Body of pancreas (tissue), 4 donors: ENCODE data around the gene MYO7B. TPM values are rescaled to one million over a fixed set of nuclear protein-coding genes. Genes with fewer than 3 reads are reported as not detected.
A peak's percentile ranks its signal among the peaks of the same experiment; 100 is the strongest.

Experiments
- ATAC-seq: fragments of 150-250 bp; one replicate; pipeline ENCODE4 v1.9.1; 2016
- DNase-seq, 4 donors: peaks; one replicate each; pipeline ENCODE4 v3.0.0-alpha.2; 2019
- H3K27ac ChIP-seq, 4 donors: fragments of 200-600 bp; sonication (generic); 1 replicate in 3 of 4; 2 replicates in 1 of 4; pipeline versions ENCODE4 v1.5.1 to v1.6.1; 2016 to 2019; ENCODE audit warnings: mild to moderate bottlenecking in 1 of 4, mixed read lengths in 1 of 4, moderate library complexity in 1 of 4
- H3K27me3 ChIP-seq, 2 donors: fragments of 200-600 bp; sonication (generic); one replicate each; pipeline ENCODE4 v1.6.0; 2016; ENCODE audit warnings: mild to moderate bottlenecking in 1 of 2
- H3K36me3 ChIP-seq, 2 donors: fragments of 200-600 bp; sonication (generic); replicated peaks in 1 of 2; 2 replicates each; pipeline ENCODE4 v1.5.1; 2016; ENCODE audit warnings: low read depth in 2 of 2; ENCODE audit not compliant: insufficient read depth in 1 of 2
- H3K4me1 ChIP-seq: fragments of 200-600 bp; sonication (generic); one replicate; pipeline ENCODE4 v1.6.0; 2016
- H3K4me3 ChIP-seq, 2 donors: fragments of 200-600 bp; sonication (generic); 1 replicate in 1 of 2; 2 replicates in 1 of 2; pipeline ENCODE4 v1.5.1; 2016 to 2019
- H3K9me3 ChIP-seq, 3 donors: fragments of 200-600 bp; sonication (generic); 1 replicate in 2 of 3; 2 replicates in 1 of 3; pipeline ENCODE4 v1.5.1; 2016
- CTCF ChIP-seq, 7 experiments: fragments of 450-650 bp in 4 of 7; fragments of 200-600 bp in 3 of 7; sonication (generic) in 3 of 7; IDR thresholded peaks; one replicate each; pipeline ENCODE4 v1.5.1; 2016 to 2019; ENCODE audit warnings: antibody characterized with exemption in 7 of 7
- POLR2A ChIP-seq, 3 donors: fragments of 450-650 bp; IDR thresholded peaks; one replicate each; pipeline ENCODE4 v1.6.1; 2016; ENCODE audit warnings: antibody characterized with exemption in 3 of 3, mild to moderate bottlenecking in 2 of 3
- WGBS, 2 donors: methylation state at CpG; one replicate each; pipeline ENCODE4 v1.1.5; 2017; 5-methylcytosine and 5-hydroxymethylcytosine counted together
- intact Hi-C: fragments of 100-400 bp; cut with DNase I; formaldehyde crosslinking; loops from one replicate; pipeline ENCODE4 v1.15.1; 2023
- total RNA-seq, 2 donors: library from RNA; depleted of rRNA; stranded (reverse); fragments of >200 nt; gene quantifications; one replicate each; pipeline ENCODE4 v1.1.0, GENCODE V29; 2016

Gene MYO7B
- total RNA-seq, 2 donors from 2014 or later = 0.33 to 1.8 TPM

- Histone ChIP-seq H3K27ac (peak overlapping the region in 2 of 4 donors; percentile 43 to 44), H3K9me3 (no peaks in the 10 kb centered on the region), H3K36me3 (no peaks in the 10 kb centered on the region), H3K27me3 (peaks cover 0 to 3% of the 10 kb centered on the region in 2 donors), H3K4me3 (no peak overlapping the region), H3K4me1 (no peaks in the 10 kb centered on the region)
- intact Hi-C loops = no loop called here
- ATAC-seq (no peak), DNase-seq (peak in 1 of 4 donors; percentile 7)
- 84 to 85% methylated on average over 9 to 20 of the region's 20 CpGs for WGBS, 2 donors
- TF ChIP-seq CTCF (IDR thresholded peaks at IDR 0.05) = no peak
- no peak for TF ChIP-seq POLR2A (IDR thresholded peaks at IDR 0.05)
These were observed 123.3 kb downstream of the MYO7B start for GRCh38 chr2:127658641-127659407.

GRCh38 chr2:127659408-127660290, 124.2 kb downstream of the MYO7B start:
- H3K27ac ChIP-seq = peak overlapping the region in 2 of 4 donors; percentile 43 to 44

GRCh38 chr2:127660291-127660578, 124.8 kb downstream of the MYO7B start:
- no peak for TF ChIP-seq CTCF (IDR thresholded peaks at IDR 0.05)
- TF ChIP-seq POLR2A (IDR thresholded peaks at IDR 0.05) = no peak
- H3K36me3 ChIP-seq = no peaks in the 10 kb centered on the region
- no peaks in the 10 kb centered on the region for H3K9me3 ChIP-seq
- DNase-seq (no peak), ATAC-seq (no peak)
- H3K4me1 ChIP-seq = peaks cover 4% of the 10 kb centered on the region
- WGBS, 2 donors = 83 to 85% methylated on average over 10 of the region's 10 CpGs
- H3K27me3 ChIP-seq = peaks cover 0 to 12% of the 10 kb centered on the region in 2 donors
- peak overlapping the region in 1 of 4 donors; percentile 44 for H3K27ac ChIP-seq
- intact Hi-C loops = no loop called here
- H3K4me3 ChIP-seq = no peak overlapping the region

More at GRCh38 chr2:127659408-127660290, 124.2 kb downstream of the MYO7B start:
- peaks cover 4% of the 10 kb centered on the region for H3K4me1 ChIP-seq
- intact Hi-C loops = no loop called here
- no peaks in the 10 kb centered on the region for H3K9me3 ChIP-seq
- DNase-seq (peak in 1 of 4 donors; percentile 15), ATAC-seq (peak; percentile 52)
- 74 to 79% methylated on average over 9 to 14 of the region's 14 CpGs for WGBS, 2 donors
- no peaks in the 10 kb centered on the region for H3K36me3 ChIP-seq
- no peak overlapping the region for H3K4me3 ChIP-seq
- H3K27me3 ChIP-seq = peaks cover 0 to 12% of the 10 kb centered on the region in 2 donors
- TF ChIP-seq CTCF (IDR thresholded peaks at IDR 0.05) = no peak
- TF ChIP-seq POLR2A (IDR thresholded peaks at IDR 0.05) = no peak

- WGBS, 2 donors = 77 to 79% methylated on average over 8 to 14 of the region's 14 CpGs
These were observed 125.7 kb downstream of the MYO7B start for GRCh38 chr2:127661072-127661649.

More at GRCh38 chr2:127661072-127661649, 125.7 kb downstream of the MYO7B start:
- peak overlapping the region in 2 of 4 donors; percentile 39 for H3K27ac ChIP-seq
- no peaks in the 10 kb centered on the region for H3K9me3 ChIP-seq
- DNase-seq (peak in 1 of 4 donors; percentile 25), ATAC-seq (no peak)
- H3K36me3 ChIP-seq = no peaks in the 10 kb centered on the region
- no peak overlapping the region for H3K4me3 ChIP-seq
- peaks cover 4% of the 10 kb centered on the region for H3K4me1 ChIP-seq
- peaks cover 0 to 12% of the 10 kb centered on the region in 2 donors for H3K27me3 ChIP-seq
- no peak for TF ChIP-seq CTCF (IDR thresholded peaks at IDR 0.05)
- intact Hi-C loops = no loop called here
